Measurements from ENCODE around the gene PRKCQ. TPM values are rescaled to one million over a fixed set of nuclear protein-coding genes. Genes with fewer than 3 reads are reported as not detected.
A peak's percentile ranks its signal among the peaks of the same experiment; 100 is the strongest.
"Not testable (repeated sequence)": the region's sequence is repeated elsewhere in the genome, so short reads cannot be mapped to it uniquely, and the experiment has no call there.

The PRKCQ gene
- total RNA-seq, 2 donors from 2014 or later: 42.9 to 49.2 TPM

DNA sequence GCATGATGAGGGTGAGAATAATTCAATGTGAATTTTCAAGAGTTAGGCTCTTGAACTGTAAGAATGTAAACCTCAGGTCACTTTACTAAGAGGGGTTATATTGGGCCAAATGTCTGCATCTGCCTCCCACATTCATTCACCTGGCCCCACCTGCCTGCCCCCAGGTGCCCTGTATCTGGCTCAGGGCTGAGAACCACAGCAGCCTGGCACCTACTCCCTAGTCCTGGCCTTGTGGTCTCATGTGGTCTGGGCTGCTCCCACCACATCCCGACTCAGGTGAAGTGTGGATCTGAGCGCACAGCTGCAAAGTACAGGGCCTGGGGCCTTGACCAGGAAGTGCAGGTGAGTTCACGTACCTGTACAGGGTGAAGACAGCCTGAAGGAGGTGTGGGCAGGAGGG, 195.2 kb downstream of the PRKCQ start:
- H3K27ac Mint-ChIP-seq: no peak overlapping the region

DNA sequence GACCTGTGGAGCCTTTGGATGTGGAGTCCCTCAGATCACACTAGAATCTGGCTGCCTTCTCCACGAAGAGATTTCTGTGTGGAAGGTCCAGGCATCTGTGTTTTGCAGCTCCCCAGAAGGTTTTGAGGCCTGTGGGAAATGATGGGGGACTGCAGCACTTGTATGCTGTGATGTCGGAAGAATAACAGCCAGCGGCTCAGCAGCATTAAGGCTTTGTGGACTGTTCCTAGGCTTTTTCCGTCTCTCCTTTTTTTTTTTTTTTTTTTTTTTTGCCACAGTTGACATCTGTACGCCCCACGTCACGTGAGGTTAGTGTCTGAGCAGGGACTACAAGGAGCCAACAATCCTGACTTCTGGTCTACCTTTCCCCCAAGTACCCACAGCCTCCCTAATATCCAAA, 196.0 kb downstream of the PRKCQ start:
- no peak for ATAC-seq (replicated peaks in 1 of 2)
- Mint-ChIP-seq H3K4me3 (no peak overlapping the region), H3K4me1 (ENCODE audit: low read depth) (peaks cover 45% of the 10 kb centered on the region), H3K36me3 (ENCODE audit: insufficient read depth in 2 of 2) (peaks cover 29 to 51% of the 10 kb centered on the region in 2 donors), H3K27ac (no peak overlapping the region), H3K9me3 (peaks cover 17% of the 10 kb centered on the region in 2 donors), H3K27me3 (ENCODE audit: low read depth) (no peaks in the 10 kb centered on the region)
- DNase-seq: no peak

More for the DNA sequence above, 195.2 kb downstream of the PRKCQ start:
- H3K27me3 Mint-ChIP-seq (ENCODE audit: low read depth): no peaks in the 10 kb centered on the region
- ATAC-seq (replicated peaks in 1 of 2) (no peak), DNase-seq (no peak)
- H3K4me3 Mint-ChIP-seq: no peak overlapping the region
- peaks cover 27 to 50% of the 10 kb centered on the region in 2 donors for H3K36me3 Mint-ChIP-seq (ENCODE audit: insufficient read depth in 2 of 2)
- peaks cover 52% of the 10 kb centered on the region for H3K4me1 Mint-ChIP-seq (ENCODE audit: low read depth)
- peaks cover 13 to 18% of the 10 kb centered on the region in 2 donors for H3K9me3 Mint-ChIP-seq

GRCh38 chr10:6383096-6383812, 196.8 kb downstream of the PRKCQ start:
- Mint-ChIP-seq H3K36me3 (ENCODE audit: insufficient read depth in 2 of 2) (peaks cover 36 to 49% of the 10 kb centered on the region in 2 donors), H3K9me3 (peaks cover 21 to 22% of the 10 kb centered on the region in 2 donors), H3K4me1 (ENCODE audit: low read depth) (peaks cover 37% of the 10 kb centered on the region), H3K27me3 (ENCODE audit: low read depth) (no peaks in the 10 kb centered on the region), H3K27ac (no peak overlapping the region), H3K4me3 (peak overlapping the region; percentile 73 to 84)
- ATAC-seq (replicated peaks in 1 of 2): no peak
- DNase-seq: no peak

DNA sequence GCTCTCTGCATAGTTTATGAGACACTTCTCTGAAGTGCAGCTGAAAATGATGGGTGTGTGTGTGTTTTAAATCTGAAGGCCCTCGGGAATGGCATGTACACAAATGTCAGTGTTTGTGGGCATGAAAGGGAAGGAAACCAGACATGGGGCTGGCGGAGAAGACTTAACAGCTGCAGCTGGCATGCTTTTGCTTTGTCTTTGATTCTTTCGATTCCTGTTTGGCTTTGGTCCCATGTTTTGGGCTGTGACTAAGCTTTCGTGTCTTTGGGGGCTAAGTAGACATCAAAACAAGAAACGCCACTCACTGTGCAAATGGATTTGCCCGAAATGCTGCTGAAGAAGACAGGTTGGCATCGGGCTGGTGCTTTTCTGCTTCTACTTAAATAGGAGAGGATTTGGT, 198.0 kb downstream of the PRKCQ start:
- H3K27me3 Mint-ChIP-seq (ENCODE audit: low read depth): no peaks in the 10 kb centered on the region
- DNase-seq (peak; percentile 56 to 61), ATAC-seq (replicated peaks in 1 of 2) (peak; percentile 82 to 87)
- peaks cover 41 to 50% of the 10 kb centered on the region in 2 donors for H3K36me3 Mint-ChIP-seq (ENCODE audit: insufficient read depth in 2 of 2)
- H3K4me1 Mint-ChIP-seq (ENCODE audit: low read depth): peaks cover 29% of the 10 kb centered on the region
- peaks cover 21 to 26% of the 10 kb centered on the region in 2 donors for H3K9me3 Mint-ChIP-seq
- peak overlapping the region; percentile 35 for H3K27ac Mint-ChIP-seq
- peak overlapping the region; percentile 73 to 84 for H3K4me3 Mint-ChIP-seq

DNA sequence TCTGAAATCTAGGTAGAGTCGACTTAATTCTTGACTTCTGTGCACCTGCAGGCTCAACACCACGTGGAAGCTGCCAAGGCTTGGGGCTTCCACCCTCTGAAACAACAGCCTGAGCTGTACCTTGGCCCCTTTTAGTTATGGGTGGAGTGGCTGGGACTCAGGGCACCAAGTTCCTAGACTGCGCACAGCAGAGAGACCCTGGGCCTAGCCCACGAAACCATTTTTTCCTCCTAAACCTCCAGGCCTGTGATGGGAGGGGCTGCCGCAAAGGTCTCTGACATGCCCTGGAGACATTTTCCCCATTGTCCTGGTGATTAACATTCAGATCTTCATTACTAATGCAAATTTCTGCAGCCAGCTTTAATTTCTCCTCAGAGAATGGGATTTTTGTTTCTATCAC, 199.6 kb downstream of the PRKCQ start:
- ATAC-seq (replicated peaks in 1 of 2); H3K27ac Mint-ChIP-seq; H3K27me3 Mint-ChIP-seq (ENCODE audit: low read depth); H3K4me3 Mint-ChIP-seq; DNase-seq: not testable (repeated sequence)
- peaks cover 21 to 26% of the 10 kb centered on the region in 2 donors for H3K9me3 Mint-ChIP-seq
- H3K4me1 Mint-ChIP-seq (ENCODE audit: low read depth): peaks cover 26% of the 10 kb centered on the region
- peaks cover 36 to 49% of the 10 kb centered on the region in 2 donors for H3K36me3 Mint-ChIP-seq (ENCODE audit: insufficient read depth in 2 of 2)

DNA sequence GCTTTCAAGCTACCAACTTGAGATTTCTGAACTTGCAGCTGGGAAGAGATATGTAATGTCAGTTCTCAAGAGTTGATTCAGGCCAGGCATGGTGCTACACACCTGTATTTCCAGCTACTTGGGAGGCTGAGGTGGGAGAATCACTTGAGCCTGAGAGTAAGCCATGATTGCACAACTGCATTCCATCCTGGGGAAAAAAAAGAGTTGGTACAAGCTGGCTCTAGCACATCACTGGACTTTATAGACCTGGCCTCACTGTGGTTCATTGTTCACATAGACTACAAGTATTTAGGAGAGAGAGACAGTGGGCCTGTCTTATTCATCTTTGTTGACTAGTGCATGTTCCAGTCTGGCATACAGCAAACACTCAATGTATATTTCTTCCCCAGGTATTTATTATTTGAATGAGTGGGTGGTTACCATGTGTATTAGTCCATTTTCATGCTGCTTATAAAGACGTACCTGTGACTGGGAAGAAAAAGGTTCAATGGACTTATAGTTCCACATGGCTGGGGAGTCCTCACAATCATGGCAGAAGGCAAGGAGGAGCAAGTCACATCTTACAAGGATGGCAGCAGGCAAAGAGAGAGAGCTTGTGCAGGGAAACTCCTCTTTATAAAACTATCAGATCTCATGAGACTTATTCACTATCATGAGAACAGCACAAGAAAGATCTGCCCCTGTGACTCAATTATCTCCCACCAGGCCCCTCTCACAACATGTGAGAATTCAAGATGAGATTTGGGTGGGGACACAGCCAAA, 200.9 kb downstream of the PRKCQ start:
- peaks cover 26% of the 10 kb centered on the region for H3K4me1 Mint-ChIP-seq (ENCODE audit: low read depth)
- H3K4me3 Mint-ChIP-seq: no peak overlapping the region
- H3K27ac Mint-ChIP-seq: no peak overlapping the region
- no peaks in the 10 kb centered on the region for H3K27me3 Mint-ChIP-seq (ENCODE audit: low read depth)
- peaks cover 36 to 49% of the 10 kb centered on the region in 2 donors for H3K36me3 Mint-ChIP-seq (ENCODE audit: insufficient read depth in 2 of 2)
- peaks cover 21 to 26% of the 10 kb centered on the region in 2 donors for H3K9me3 Mint-ChIP-seq
- no peak for DNase-seq
- ATAC-seq (replicated peaks in 1 of 2): no peak

Data from activated T-cell treated with anti-CD3 and anti-CD28 coated beads, Interleukin-2, amount 50 U/mL, for 72 hours (primary cell).